Liver (tissue), 9 donors: ENCODE measurements around the gene CTNNA2. TPM values are rescaled to one million over a fixed set of nuclear protein-coding genes. Genes with fewer than 3 reads are reported as not detected.

Experiments
- DNase-seq: peaks from one replicate; pipeline ENCODE4 v3.0.0-alpha.2; 2017; ENCODE audit warnings: low spot score
- H3K27ac ChIP-seq, 2 donors: one replicate each; pipeline ENCODE4 v1.7.0; 2013; ENCODE audit warnings: inconsistent platforms in 2 of 2, low read length in 2 of 2, control low read depth in 1 of 2, low read depth in 1 of 2, mild to moderate bottlenecking in 1 of 2
- H3K27me3 ChIP-seq, 4 donors: one replicate each; pipeline versions ENCODE4 v1.6.1 to v1.7.0; 2013; ENCODE audit warnings: low read length in 3 of 4, inconsistent platforms in 1 of 4, mild to moderate bottlenecking in 1 of 4, moderate library complexity in 1 of 4; ENCODE audit not compliant: control insufficient read depth in 4 of 4, insufficient read depth in 4 of 4
- H3K36me3 ChIP-seq, 4 donors: one replicate each; pipeline versions ENCODE4 v1.6.1 to v1.7.0; 2013; ENCODE audit warnings: low read length in 3 of 4, mild to moderate bottlenecking in 3 of 4, low read depth in 1 of 4, moderate library complexity in 1 of 4; ENCODE audit not compliant: control insufficient read depth in 4 of 4, insufficient read depth in 3 of 4
- H3K4me1 ChIP-seq, 4 donors: one replicate each; pipeline versions ENCODE4 v1.6.1 to v1.7.0; 2013; ENCODE audit warnings: low read length in 3 of 4, mild to moderate bottlenecking in 3 of 4, moderate library complexity in 1 of 4; ENCODE audit not compliant: control insufficient read depth in 4 of 4, insufficient read depth in 4 of 4
- H3K4me3 ChIP-seq, 3 donors: one replicate each; pipeline versions ENCODE4 v1.6.1 to v1.7.0; 2013; ENCODE audit warnings: low read length in 3 of 3, control low read depth in 1 of 3, low read depth in 1 of 3, mild to moderate bottlenecking in 1 of 3
- H3K9ac ChIP-seq, 2 donors: one replicate each; pipeline ENCODE4 v1.7.0; 2013; ENCODE audit warnings: low read length in 2 of 2, mild to moderate bottlenecking in 2 of 2, moderate library complexity in 2 of 2, control low read depth in 1 of 2, low read depth in 1 of 2
- H3K9me3 ChIP-seq, 4 donors: one replicate each; pipeline versions ENCODE4 v1.6.1 to v1.7.0; 2013; ENCODE audit warnings: low read length in 3 of 4; ENCODE audit not compliant: control insufficient read depth in 4 of 4
- FOXA2 ChIP-seq: IDR thresholded peaks from 2 replicates; pipeline ENCODE4 v1.6.1; 2016; ENCODE audit warnings: antibody characterized with exemption
- GABPA ChIP-seq, 2 donors: IDR thresholded peaks in 1 of 2; conservative IDR thresholded peaks in 1 of 2; 2 replicates each; pipeline ENCODE4 v1.6.1; 2016; ENCODE audit warnings: antibody characterized with exemption in 2 of 2, mild to moderate bottlenecking in 1 of 2, moderate library complexity in 1 of 2
- HNF4G ChIP-seq: IDR thresholded peaks from 2 replicates; pipeline ENCODE4 v1.6.1; 2016; ENCODE audit warnings: antibody characterized with exemption
- YY1 ChIP-seq: IDR thresholded peaks from 2 replicates; pipeline ENCODE4 v1.6.1; 2016; ENCODE audit warnings: antibody characterized with exemption, mild to moderate bottlenecking
- WGBS: extraction: QIAGEN DNeasy Blood & Tissue Kit; methylation state at CpG from one replicate; pipeline ENCODE4 v1.1.7; 2013; 5-methylcytosine and 5-hydroxymethylcytosine counted together
- polyA plus RNA-seq, 2 donors: library from polyadenylated mRNA; stranded (reverse) in 1 of 2; unstranded in 1 of 2; fragments of 200-250 nt in 1 of 2; fragments of >200 nt in 1 of 2; fragmentation: Nextera tagmentation in 1 of 2; extraction: Ambion mirVana in 1 of 2; gene quantifications; one replicate each; pipeline versions ENCODE4 v1.2.1 to v1.2.3, GENCODE V29; 2013 to 2015
- total RNA-seq, 2 donors: library from RNA; depleted of rRNA; stranded (reverse); fragments of >200 nt; gene quantifications; one replicate each; pipeline ENCODE4 v1.2.3, GENCODE V29; 2014
- TF ChIP-seq, protein P1 (sequence below): IDR thresholded peaks from 2 replicates; pipeline ENCODE4 v1.6.1; 2016; ENCODE audit warnings: antibody characterized with exemption, mild to moderate bottlenecking
- TF ChIP-seq, protein P2 (sequence below): IDR thresholded peaks from 2 replicates; pipeline ENCODE4 v1.6.1; 2016; ENCODE audit warnings: antibody characterized with exemption
- TF ChIP-seq, protein P3 (sequence below): fragments of 150-350 bp; IDR thresholded peaks from 2 replicates; pipeline ENCODE4 v1.5.1; 2017; ENCODE audit warnings: improper control_type of control experiment, low read depth, low read length; ENCODE audit not compliant: missing input control
- donor health status: healthy.
- donor health status: healthy.
- donor health status: healthy.
- donor health status: healthy.
- donor health status: healthy.

Gene CTNNA2
- total and polyA plus RNA-seq, 4 donors = 0.05 TPM; not detected in 3

DNA sequence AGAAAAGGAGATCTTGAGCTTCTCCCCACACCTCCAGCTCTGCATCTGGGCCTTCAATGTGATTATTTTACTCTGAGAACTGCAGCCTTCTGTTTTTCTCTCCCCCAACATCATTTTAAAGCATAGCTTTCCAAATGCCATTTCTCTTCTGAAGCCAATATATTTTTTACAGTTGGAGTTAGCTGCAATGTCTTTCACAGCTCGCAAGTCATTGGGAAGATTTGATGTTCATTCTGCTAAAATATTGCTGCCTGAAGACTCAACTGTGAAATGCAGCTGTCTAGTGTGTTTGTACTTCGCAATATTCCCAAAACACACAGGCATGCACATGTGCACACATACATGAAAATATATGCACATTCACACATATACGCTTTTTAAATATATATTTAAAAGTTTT, 496.4 kb downstream of the CTNNA2 start:
- H3K4me1 ChIP-seq = no peaks in the 10 kb centered on the region
- no peak overlapping the region for H3K27ac ChIP-seq
- TF ChIP-seq, protein P1, sequence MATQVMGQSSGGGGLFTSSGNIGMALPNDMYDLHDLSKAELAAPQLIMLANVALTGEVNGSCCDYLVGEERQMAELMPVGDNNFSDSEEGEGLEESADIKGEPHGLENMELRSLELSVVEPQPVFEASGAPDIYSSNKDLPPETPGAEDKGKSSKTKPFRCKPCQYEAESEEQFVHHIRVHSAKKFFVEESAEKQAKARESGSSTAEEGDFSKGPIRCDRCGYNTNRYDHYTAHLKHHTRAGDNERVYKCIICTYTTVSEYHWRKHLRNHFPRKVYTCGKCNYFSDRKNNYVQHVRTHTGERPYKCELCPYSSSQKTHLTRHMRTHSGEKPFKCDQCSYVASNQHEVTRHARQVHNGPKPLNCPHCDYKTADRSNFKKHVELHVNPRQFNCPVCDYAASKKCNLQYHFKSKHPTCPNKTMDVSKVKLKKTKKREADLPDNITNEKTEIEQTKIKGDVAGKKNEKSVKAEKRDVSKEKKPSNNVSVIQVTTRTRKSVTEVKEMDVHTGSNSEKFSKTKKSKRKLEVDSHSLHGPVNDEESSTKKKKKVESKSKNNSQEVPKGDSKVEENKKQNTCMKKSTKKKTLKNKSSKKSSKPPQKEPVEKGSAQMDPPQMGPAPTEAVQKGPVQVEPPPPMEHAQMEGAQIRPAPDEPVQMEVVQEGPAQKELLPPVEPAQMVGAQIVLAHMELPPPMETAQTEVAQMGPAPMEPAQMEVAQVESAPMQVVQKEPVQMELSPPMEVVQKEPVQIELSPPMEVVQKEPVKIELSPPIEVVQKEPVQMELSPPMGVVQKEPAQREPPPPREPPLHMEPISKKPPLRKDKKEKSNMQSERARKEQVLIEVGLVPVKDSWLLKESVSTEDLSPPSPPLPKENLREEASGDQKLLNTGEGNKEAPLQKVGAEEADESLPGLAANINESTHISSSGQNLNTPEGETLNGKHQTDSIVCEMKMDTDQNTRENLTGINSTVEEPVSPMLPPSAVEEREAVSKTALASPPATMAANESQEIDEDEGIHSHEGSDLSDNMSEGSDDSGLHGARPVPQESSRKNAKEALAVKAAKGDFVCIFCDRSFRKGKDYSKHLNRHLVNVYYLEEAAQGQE = no peak
- no peak for TF ChIP-seq HNF4G
- no peaks in the 10 kb centered on the region for H3K36me3 ChIP-seq
- H3K4me3 ChIP-seq = no peak overlapping the region
- DNase-seq = no peak
- H3K27me3 ChIP-seq = no peaks in the 10 kb centered on the region
- no peaks in the 10 kb centered on the region for H3K9me3 ChIP-seq
- H3K9ac ChIP-seq = no peak overlapping the region
- 92% methylated on average over 3 of the region's 3 CpGs for WGBS

DNA sequence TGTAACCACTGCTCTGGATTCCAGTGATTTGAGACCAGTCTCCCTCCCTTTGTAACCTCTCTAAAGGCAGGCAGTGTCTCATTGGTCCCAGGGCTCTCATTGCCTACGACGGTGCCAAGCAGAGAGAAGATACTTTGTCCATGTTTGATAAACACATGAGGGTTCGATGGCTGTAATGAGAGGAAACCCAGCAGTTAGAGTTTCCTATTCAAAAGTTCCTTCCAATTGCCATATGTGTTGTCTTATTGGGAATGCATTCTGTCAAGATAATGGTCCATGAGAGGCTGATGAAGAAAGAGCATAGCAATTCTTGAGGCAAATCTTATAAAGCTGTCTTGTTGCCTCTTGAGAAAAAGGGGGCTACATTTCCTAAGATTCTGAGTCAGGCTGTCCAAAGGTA, 499.2 kb downstream of the CTNNA2 start:
- Histone ChIP-seq H3K36me3 (no peaks in the 10 kb centered on the region), H3K9ac (no peak overlapping the region), H3K4me3 (no peak overlapping the region), H3K9me3 (no peaks in the 10 kb centered on the region), H3K4me1 (no peaks in the 10 kb centered on the region), H3K27me3 (peaks cover 0 to 4% (median 0%) of the 10 kb centered on the region in 4 donors), H3K27ac (no peak overlapping the region)
- 84% methylated on average over 3 of the region's 3 CpGs for WGBS
- no peak for DNase-seq
- TF ChIP-seq FOXA2 (no peak), YY1 (no peak), HNF4G (no peak), GABPA (IDR thresholded peaks at IDR 0.05 in 1 of 2, conservative IDR thresholded peaks at IDR 0.05 in 1 of 2) (no peak)
- TF ChIP-seq, protein P2, sequence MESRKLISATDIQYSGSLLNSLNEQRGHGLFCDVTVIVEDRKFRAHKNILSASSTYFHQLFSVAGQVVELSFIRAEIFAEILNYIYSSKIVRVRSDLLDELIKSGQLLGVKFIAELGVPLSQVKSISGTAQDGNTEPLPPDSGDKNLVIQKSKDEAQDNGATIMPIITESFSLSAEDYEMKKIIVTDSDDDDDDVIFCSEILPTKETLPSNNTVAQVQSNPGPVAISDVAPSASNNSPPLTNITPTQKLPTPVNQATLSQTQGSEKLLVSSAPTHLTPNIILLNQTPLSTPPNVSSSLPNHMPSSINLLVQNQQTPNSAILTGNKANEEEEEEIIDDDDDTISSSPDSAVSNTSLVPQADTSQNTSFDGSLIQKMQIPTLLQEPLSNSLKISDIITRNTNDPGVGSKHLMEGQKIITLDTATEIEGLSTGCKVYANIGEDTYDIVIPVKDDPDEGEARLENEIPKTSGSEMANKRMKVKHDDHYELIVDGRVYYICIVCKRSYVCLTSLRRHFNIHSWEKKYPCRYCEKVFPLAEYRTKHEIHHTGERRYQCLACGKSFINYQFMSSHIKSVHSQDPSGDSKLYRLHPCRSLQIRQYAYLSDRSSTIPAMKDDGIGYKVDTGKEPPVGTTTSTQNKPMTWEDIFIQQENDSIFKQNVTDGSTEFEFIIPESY = no peak
- TF ChIP-seq, protein P1 = no peak
- TF ChIP-seq, protein P3, sequence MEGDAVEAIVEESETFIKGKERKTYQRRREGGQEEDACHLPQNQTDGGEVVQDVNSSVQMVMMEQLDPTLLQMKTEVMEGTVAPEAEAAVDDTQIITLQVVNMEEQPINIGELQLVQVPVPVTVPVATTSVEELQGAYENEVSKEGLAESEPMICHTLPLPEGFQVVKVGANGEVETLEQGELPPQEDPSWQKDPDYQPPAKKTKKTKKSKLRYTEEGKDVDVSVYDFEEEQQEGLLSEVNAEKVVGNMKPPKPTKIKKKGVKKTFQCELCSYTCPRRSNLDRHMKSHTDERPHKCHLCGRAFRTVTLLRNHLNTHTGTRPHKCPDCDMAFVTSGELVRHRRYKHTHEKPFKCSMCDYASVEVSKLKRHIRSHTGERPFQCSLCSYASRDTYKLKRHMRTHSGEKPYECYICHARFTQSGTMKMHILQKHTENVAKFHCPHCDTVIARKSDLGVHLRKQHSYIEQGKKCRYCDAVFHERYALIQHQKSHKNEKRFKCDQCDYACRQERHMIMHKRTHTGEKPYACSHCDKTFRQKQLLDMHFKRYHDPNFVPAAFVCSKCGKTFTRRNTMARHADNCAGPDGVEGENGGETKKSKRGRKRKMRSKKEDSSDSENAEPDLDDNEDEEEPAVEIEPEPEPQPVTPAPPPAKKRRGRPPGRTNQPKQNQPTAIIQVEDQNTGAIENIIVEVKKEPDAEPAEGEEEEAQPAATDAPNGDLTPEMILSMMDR = no peak
